GM18861 (cell line): ENCODE data around the gene TUBB.

Experiments used
- ATAC-seq: cut with Tn5 transposase; IDR thresholded peaks from one replicate; pipeline ENCODE4 v1.9.1; 2021; ENCODE audit not compliant: unreplicated experiment

TUBB gene

DNA sequence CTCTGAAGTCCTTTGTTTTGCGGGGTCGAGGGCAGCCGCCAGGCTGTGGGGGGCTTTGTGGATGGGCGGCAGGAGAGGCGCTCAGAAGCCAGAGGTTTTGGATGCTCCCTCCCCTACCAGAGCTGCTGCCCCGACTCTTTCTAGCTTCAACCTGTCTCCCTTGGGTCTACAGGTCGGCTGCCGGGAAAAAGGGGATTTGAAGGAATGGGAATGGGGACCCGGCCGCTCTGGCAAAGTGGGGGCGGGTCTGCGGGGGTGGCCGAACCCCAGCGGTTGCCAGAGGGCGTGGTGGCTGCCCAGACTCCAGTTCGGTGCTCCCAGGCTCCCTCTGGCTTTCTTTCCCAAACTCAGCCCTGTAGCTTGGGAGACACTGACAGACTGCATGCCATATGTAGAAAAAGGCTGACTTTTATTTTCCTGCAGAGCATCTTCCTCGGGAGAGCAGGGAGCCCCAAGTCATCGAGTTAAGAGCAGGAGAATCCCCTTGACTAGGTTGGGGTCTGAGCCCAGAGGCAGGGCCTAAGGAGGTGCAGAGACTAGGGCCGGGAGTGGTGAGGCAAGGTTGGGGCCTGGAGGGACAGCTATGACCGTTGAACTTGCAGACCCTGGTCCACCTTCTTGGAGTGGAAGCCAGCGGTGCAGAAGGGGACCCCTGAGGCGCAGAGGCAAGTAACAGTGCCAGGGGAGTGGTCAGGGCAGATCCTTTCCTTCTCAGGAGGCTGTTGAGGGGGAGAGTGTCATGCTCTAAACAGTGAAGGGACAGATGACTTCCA lies 32.3 kb upstream of the TUBB start:
- ATAC-seq = no peak

DNA sequence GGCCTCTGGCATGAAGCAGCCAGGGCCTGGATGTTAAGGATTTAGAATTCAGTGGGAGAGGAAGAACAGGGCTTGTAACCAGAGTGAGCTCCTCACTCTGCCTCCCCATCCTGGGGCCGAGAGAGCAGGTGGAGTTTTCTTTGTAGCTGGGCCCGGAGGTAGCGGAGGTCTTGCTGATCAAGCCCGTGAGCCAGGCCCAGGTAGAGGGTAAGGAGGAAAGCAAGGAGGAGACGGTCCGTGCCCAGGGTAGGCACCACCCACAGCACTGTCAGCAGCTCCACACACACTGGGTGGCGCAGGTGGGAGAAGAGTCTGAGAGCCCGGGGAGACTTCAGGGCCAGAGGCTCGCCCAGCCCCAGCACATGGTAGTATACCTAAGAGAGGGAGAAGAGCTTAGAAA lies 31.6 kb upstream of the TUBB start:
- ATAC-seq = no peak

DNA sequence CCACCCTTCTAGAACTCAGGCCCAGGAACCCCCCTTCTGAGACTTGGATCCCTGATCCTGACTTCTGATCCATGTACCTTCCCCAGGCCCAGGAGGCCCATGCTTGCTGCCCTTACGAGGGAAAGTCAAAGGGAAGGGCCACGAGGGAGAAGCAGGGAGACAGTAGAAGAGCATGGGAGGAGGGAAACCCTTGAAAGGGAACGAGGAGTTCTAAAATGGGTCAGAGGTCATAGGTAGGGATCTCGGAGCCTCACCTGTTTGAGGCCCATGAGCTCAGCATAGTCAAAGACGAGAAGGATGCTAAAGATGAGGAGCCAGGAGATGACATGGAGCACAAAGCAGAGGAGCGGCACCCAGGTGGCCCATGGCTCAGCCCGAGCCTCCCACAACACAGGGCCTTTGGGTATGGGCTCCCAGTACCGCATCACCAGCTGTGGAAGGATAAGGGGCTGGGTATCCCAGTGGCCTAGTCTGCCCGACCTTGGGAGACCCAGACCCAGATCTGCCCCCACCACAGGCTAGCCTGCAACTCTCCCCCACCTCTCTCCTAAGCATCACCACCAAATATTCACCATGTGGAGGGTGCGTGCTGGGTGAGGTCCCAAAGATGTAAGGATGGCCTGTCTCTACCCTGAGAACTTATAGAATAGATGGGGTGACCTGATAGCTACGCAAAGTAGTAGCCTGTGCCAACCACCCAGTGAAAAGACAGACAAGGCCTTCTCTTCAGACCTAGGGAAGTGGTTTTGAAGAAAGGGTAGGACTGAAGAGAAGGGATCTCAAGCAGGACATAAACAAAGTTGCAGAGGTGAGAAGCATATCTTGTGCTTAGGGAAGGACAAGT lies 30.9 kb upstream of the TUBB start:
- no peak for ATAC-seq

DNA sequence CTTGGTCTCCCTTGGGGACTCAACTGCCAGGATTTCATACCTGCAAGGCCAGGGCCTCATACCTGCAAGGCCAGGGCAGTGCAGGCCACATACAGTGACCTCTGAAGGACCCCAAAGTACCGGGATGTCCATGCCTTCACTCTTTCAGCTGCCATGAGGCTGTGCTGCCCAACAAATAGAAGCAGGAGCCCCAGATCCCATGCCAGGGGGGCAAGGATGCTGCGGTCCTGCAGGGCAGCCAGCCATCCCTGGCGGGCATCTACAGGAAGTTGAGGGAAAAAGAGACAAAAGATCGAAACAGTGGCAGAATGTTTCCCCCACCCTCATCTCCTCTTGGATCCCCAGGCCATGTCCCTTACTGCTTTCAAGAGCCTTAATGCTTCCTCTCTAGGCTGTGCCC lies 30.2 kb upstream of the TUBB start:
- no peak for ATAC-seq

DNA sequence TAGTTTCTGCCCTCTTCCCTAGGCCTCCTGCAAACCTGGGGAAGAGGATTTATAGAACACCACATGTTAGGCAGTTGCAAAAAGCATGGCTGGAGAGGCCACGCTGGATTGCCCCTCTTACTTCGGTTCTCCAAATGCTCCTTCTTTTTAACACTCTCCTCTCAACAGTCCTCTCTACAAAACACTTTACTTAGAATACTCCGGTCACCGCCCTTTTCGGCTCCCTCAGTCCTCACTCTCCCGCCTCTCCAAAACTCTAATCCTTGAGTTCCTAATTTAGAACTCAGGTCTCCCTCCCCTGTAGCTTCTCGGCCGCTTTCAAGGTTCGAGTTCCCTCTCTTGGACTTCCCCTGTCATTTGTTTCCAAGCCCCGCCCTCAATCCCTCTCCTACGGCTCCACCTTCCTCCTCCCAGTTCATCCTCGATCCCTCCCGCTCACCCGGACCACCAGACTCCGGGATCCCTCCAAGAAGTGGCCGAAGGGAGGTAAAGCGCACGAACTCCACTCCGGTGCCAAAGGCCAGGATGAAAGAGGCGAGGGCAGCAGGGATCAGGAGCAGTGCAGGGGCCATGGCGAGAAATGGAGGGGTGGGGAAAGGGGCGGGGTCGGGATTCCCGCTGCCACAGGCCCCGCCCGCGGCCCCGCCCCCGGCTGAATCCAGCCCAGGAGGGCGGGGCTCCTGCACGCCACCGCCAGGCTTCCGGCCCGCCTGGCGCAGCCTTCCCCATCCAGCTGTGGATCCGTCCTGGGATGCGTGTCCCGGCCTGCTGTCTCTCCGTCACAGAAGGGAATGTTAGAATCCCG lies 29.5 kb upstream of the TUBB start, which contains the start of gene NRM:
Gene NRM, minus strand, starts transcription at position 582 of the 805 bp plus-strand sequence. Its CDS starts 10 bp downstream, at position 572.
- no peak for ATAC-seq

DNA sequence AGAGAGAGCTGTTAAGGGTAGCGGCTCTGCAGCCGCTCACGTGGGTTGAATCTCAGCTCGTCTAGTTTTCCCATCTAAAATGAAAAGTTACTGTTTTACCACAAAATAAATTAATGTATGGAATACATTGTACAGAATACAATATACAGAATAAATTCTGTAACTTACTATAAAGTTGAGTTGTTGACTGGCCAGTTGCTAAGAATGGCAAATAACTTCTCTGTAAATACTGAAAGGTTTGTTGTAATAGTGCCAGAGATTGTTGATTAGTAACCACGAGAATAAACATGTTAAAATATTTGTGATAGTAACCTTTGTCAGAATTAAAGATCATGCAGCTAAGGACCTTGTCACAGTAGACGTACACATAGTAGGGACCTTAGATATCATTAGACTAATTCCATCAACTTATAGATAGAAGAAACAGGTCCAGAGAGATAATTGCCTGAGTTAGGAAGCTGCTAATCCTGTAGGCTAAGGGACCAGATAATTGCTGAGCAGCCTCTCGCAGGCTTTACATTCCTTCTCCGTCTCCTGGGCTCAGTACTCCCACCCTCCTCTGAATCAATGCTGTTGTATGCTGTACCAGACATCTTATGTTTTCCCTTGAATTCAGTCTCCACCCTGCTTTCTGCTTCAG lies 28.8 kb upstream of the TUBB start:
- no peak for ATAC-seq

DNA sequence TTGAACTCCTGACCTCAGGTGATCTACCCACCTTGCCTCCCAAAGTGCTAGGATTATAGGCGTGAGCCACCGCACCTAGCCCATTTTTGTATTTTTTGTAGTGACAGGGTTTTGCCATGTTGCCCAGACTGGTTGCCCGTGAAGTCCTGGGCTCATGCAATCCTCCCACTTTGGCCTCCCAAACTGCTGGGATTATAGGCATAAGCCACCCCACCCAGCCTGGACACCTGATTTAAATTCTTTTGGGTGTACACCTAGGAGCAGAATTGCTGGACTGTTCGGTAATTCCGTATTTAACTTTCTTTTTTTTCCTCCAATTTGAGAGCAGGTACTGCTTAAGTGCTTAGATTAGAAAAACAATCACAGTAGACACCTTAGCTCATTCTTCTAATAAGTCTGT lies 23.7 kb upstream of the TUBB start:
- no peak for ATAC-seq

DNA sequence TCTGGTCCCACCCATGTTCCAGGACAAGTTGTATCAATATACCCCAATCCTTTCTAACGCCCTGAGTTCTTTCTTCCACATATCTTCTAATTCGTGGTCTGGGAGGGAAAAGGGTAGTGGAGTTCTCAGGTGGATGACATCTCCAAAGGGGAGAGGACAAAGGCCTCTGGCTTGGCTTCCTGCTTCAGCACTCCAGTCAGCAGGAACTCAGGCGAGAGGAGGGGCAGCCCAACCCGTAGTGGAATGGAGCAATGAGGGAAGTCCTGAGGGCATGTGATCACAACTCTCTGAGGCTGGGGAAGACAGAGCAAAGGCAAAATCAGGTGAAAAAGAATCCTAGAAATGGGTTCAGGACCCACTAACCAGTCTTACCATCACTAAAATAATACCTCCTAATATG lies 19.8 kb upstream of the TUBB start:
- ATAC-seq = no peak

DNA sequence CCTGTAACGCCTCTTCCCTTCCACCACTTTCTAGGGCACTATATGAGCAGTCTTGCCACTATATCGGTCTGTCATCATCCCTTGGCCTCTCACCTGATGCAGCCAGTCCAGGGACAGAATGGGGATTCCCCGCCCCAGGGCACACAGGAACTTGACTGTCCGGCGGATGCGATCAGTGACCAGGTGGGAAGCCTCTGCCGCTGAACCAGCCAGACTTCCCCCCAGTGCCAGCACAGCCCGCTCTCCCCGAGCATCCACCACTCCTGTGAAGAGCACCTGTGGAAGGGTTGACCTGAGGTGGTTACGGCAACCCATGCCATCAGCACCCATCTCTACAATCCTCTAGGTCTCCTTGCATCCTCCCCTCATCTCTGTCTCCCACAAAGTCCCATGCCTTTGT lies 17.1 kb upstream of the TUBB start:
- ATAC-seq = no peak

DNA sequence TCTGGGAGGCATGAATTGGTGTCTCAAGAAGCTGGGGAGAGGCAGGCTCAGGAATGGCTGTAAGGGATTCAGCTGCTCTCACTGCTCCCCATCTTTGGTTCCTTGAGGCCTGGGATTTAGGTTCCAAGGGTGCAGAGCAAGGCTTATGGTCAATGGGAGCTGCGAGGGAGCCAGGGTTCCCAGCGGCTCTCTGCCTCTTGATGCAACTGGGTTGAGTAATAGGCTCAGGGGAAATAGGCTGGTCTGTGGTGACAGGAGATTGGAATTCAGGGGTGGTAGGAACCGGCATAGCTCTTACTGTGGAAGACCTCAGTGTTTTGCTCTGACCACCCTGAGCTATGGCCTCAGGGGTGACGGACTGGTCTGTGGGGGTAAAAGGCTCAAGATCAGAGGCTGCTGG lies 16.3 kb upstream of the TUBB start:
- no peak for ATAC-seq

DNA sequence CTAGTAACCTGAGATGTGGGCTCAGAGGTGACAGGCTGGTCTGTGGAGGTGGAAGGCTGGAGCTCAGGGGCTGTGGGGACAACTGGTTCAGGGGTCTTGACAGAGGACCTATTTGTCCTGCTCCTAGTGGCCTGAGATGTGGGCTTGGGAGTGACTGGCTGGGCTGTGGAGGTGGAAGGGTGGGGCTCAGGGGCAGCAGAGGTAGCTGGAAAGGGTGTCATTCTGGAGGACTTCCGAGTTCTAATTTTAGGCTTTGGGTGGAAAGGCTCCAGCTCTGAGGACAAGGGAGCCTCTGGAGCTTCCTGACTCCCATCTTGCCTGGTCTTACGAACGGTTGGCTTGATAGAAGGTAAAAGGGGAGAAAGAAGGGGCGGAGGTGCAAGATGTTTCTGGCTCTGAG lies 14.5 kb upstream of the TUBB start:
- ATAC-seq = no peak

DNA sequence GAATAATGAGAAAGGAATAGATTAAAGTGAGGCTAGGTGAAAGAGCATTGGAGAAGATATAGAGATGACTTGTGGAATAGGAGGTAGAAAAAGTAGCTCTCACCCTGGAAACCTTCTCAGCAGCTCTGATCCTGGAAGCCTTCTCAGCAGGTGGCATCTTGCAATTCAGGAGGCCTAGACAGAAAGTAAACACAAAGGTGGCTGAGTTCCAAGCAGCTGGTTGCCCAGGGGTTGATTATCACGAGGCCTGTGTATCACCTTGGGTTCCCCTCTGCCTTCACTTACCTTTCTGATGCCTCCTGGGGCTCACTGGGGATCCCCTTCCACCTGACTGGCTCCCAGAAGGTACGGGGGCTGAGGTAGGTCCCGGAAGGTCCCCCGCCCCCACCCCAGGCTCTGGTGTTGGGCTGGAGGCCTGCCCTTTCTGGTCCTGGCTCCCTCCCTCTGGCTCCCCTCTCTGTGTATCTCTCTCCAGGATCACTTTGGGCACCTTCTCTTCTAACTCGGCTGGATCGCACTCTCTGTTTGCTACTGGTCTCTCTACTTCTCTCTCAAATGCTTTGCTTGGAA lies 12.8 kb upstream of the TUBB start:
- ATAC-seq = no peak

DNA sequence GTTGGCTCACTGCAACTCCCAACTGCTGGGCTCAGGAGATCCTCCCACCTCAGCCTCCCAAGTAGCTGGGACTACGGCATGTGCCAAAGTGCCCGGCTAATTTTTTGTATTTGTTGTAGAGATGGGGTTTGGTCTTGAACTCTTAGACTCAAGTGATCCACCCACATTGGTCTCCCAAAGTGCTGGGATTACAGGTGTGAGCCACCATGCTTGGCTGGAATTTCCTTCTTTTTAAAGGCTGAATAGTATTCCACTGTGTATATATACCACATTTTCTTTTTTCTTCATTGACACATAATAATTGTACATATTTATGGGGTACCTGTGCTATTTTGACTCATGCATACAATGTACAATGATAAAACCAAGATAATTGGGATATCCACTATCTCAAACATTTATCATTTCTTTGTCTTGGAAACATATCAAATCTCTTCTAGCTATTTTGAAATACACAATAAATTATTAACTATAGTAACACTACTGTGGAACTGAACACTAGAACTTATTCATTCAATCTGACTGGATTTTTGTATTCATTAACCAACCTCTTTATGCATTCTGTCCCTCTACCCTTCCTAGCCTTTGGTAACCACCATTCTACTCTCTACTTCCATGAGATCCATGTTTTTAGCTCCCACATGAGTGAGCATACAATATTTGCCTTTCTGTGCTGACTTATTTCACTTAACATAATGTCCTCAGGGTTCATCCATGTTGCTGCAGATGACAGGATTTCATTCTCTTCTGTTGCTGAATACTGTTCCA lies 10.9 kb upstream of the TUBB start:
- no peak for ATAC-seq

DNA sequence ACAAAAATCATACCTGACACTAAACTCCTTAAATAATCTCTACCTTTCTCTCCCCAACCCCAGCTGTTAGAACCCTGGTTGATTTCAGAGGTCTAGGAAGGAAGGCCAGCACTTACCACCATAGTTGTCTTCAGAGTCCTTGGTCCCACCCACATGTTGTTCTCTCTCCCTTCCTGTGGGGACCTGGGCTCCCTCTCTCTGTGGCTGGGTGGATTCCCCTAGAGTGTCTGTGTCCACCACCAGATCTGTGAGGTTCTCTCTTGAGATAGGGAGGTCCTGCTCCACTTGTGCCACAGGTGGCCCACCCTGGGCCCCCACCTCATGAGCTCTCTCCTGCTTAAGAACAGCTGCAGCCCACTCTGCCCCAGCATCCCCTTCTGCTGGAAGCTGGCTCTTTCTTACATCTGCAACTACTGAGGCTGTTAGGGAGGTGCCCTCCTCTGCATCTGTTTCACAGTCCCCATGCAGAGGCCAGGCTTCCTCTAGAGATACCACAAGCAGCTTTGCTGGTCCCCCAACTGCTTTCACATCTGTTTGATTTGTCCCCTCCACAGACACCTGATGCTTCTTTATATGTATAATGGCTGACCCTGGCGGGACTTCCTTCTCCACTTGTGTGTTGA lies 8.3 kb upstream of the TUBB start:
- ATAC-seq = no peak

DNA sequence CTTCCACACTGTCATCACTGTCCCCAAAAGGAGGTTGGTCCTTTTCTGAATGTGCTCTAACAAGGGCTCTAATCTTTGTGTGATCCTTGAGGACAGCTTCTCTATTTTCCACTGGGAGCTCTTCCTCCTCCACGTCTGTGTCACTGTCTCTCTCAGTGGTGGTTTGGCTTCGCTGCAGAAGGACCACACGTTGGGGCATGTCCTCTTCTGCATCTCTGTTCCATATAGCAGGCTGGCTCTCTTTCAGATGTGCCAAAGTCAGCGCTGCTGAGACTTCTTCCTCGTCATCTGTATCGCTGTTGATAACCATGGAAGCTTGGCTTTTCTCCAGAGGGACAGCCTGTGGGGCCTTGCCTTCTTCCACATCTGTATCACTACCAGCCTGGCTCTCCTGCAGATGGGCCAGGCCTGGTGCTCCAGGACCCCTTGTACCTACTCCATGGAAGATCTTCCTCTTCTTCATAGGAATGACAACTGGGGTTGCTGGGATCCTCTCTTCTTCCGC lies 7.7 kb upstream of the TUBB start:
- no peak for ATAC-seq

DNA sequence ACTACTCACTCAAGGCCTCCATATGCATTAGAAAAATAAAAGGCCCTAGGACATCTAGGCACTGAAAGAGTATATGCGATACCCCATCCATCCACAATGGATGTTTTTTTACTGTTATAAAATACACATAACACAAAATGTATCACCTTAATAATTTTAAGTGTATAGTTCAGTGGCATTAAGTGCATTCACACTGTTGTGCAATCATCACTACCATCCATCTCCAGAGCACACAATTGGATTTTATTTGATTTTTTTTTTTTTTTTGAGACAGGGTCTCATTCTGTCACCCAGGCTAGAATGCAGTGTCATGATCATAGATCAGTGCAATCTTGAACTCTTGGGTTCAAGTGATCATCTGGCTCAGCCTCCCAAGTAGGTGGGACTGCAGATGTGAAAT lies 5.9 kb upstream of the TUBB start:
- no peak for ATAC-seq

DNA sequence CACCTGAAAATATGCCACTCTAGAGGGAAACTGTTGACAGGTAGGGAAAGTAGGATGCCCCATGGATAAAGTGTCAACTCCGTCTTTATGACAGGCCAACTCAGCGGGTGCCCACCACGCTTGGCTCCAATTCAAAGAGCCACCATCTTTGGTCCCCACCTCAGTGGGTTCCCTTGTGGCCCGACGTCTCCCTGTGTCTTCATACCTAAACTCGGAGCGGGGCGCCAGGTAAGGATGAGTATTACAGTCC lies 3.3 kb upstream of the TUBB start:
- ATAC-seq = no peak

DNA sequence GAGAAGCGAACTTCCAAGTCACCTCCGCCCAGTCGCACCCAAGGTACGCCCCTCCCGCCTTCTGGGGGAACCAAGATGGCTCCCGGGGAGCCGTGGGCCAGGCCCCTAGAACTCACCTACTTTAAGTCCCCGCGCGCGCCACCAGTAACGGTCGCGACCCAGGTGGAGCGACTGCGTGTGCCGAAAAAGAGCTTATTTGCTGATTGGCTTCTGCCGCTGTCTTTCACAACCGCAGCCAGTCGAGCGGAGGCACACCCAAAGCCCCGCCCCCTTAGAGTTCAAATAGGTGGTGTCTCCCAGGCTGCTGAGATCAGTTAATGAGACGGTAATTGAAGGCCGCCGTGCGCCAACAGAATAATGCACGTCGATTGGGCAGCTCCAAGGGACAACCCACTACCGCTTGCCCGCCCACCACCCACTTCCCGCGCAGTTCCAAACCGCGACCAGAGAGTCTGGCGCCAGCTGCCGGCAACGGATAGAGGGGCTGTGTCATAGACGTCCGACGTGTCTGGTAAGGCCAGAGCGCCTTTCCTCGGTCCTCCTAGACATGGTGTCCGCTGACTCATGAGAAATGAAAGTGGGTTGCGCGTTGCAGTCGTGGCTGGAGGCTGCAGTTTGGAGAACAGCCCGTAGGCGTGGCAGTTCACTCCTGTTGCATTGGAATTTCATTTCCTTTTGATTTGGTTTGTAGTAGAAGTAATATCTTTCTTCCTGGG lies 2.9 kb upstream of the TUBB start, which contains the start of gene MDC1:
Gene MDC1, minus strand, starts transcription at position 153 of the 716 bp plus-strand sequence. CDS start 2,106 bp downstream, outside the sequence.
- peak; percentile 54 for ATAC-seq
